HUES6 (cell line): ENCODE measurements around the gene LINC00632.
"Not testable (repeated sequence)": the region's sequence is repeated elsewhere in the genome, so short reads cannot be mapped to it uniquely, and the experiment has no call there.

Source experiments
- H3K27ac ChIP-seq: 2 replicates; pipeline ENCODE4 v1.7.0; 2013; ENCODE audit warnings: low read depth, mild to moderate bottlenecking, low read length, inconsistent platforms
- H3K27me3 ChIP-seq: 2 replicates; pipeline ENCODE4 v1.6.1; 2013; ENCODE audit warnings: low read length; ENCODE audit not compliant: control insufficient read depth, insufficient read depth
- H3K36me3 ChIP-seq: 2 replicates; pipeline ENCODE4 v1.6.1; 2013; ENCODE audit warnings: low read length; ENCODE audit not compliant: control insufficient read depth, insufficient read depth
- H3K4me1 ChIP-seq: 2 replicates; pipeline ENCODE4 v1.6.1; 2013; ENCODE audit warnings: low read length; ENCODE audit not compliant: control insufficient read depth, insufficient read depth
- H3K4me3 ChIP-seq: 2 replicates; pipeline ENCODE4 v1.5.1; 2013; ENCODE audit warnings: low read depth, low read length
- H3K9ac ChIP-seq: one replicate; pipeline ENCODE4 v1.6.1; 2013; ENCODE audit warnings: mild to moderate bottlenecking, low read length
- H3K9me3 ChIP-seq: 2 replicates; pipeline ENCODE4 v1.6.1; 2013; ENCODE audit warnings: low read depth, low read length; ENCODE audit not compliant: control insufficient read depth, insufficient read depth

Gene LINC00632

DNA sequence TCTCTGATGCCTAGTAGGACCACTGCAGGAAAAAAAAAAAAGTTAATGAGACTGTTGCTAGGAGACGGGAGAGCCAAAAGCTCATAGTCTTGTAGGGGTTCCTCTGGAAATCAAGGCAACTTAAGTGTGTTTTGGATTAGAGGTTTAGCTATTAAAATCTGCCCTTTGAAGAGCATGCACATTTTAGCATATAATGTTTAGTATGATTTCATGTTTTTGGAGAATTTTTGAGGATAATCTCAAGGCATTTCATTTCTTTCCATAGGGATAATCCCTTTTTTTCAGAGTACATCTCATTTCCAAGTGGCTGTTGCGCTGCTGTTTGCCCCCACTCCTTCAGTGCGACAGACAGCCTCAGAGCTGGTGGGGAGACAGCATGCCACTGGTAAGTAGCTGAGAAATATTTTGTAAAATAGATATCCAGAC, at the start of gene LINC00632:
TSS of gene LINC00632 (plus strand) at position 339 of the 426 bp plus-strand sequence.
- H3K9ac ChIP-seq = peak within 1 kb of the TSS; percentile 78
- H3K4me1 ChIP-seq = peaks cover 24% of the 10 kb centered on the region
- peak within 1 kb of the TSS; percentile 53 for H3K4me3 ChIP-seq
- no peaks in the 10 kb centered on the region for H3K27me3 ChIP-seq
- peak within 1 kb of the TSS; percentile 49; the same call in 1 of the 2 replicates for H3K27ac ChIP-seq
- H3K36me3 ChIP-seq = no peaks in the 10 kb centered on the region
- no peaks in the 10 kb centered on the region for H3K9me3 ChIP-seq

DNA sequence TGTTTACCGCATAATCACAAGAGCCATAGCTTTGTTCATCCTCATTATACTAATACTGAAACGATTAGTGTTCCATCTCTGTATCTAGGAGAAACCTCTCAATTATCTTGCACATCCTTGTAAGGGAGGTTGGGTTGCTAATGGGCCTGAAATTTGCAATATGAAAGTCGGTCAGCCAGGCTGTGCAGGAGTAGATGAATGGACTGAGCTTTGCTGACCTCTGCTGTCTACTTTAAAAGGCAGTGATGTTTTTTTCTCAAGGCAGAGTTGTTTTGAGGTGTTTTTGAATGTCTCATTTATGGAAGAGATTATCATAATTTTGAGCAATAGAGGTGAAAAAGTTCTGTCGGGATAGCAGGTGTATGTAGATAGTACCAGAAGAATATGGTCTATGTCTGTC, 47.9 kb upstream of the LINC00632 start:
- Histone ChIP-seq H3K36me3 (no peaks in the 10 kb centered on the region), H3K9me3 (no peaks in the 10 kb centered on the region), H3K27ac (no peak overlapping the region), H3K4me3 (no peak overlapping the region), H3K27me3 (peaks cover 2% of the 10 kb centered on the region; the same call in 1 of the 2 replicates), H3K9ac (no peak overlapping the region), H3K4me1 (peaks cover 35% of the 10 kb centered on the region)

DNA sequence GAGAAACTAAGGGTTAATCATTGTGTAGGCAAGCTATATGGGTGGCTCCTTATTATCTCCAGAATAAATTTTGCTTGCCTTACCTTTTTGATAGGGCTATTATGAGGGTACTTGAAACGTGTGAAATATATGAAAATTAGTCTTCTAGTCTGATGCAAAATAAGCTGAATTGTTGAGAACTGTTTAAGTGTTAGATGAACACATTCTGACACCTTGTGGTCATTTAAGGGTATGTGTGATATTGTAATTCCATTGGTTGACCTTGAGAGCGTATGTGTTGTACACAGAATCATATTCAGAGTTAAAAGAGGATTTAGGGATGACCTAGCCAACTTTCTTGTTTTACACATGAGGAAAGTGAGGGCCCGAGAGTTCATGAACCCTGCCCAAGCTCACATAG, 44.6 kb upstream of the LINC00632 start:
- H3K9me3 ChIP-seq = no peaks in the 10 kb centered on the region
- no peak overlapping the region for H3K9ac ChIP-seq
- H3K4me3 ChIP-seq = no peak overlapping the region
- peaks cover 6% of the 10 kb centered on the region for H3K4me1 ChIP-seq
- no peaks in the 10 kb centered on the region for H3K36me3 ChIP-seq
- H3K27me3 ChIP-seq = no peaks in the 10 kb centered on the region; the same call in 1 of the 2 replicates
- no peak overlapping the region for H3K27ac ChIP-seq

DNA sequence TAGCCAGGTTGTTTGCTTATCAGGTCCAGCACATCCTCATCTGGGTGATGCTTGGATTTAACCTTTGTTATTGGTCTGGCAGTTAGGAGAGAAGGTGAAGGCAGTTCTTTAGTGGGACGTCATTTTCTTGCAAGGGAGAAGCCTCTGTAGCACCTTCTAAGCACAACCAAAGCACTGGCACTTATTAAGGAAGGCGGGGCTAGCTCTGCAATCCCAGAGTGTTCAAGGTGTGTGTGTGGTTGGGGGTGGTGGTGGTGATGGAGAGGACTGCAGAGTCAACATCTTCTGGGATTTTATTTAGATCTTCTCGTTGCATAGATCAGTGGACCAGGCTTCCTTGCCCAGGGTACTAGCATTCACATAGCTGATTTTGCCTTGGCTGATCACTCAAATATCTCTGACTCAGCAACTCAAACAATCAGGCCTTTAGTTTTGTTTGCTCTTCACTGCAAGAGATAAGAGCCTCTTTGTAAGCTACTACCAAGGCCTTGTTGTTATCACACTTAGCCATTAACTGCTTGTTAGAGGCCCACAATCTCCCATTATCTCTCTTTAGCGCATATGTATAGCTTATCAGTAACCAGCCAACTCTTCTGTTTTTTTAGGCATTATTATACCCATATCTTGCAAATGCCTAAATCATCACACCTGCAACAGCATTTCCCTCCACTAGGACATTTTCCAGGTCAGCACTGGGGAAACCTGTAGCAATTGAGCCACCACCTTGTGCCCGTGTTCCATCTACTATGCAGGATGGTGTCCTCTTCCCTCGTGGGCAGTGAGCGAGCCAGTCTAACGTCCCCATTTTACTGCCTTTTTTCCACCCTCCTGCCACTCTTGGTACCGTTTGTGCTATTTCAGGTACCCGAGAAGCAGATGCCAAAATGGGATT, 36.5 kb upstream of the LINC00632 start:
- Histone ChIP-seq H3K27ac (no peak overlapping the region), H3K27me3 (peaks cover 40% of the 10 kb centered on the region), H3K9me3 (no peaks in the 10 kb centered on the region), H3K36me3 (no peaks in the 10 kb centered on the region), H3K4me3 (no peak overlapping the region), H3K4me1 (peaks cover 25% of the 10 kb centered on the region), H3K9ac (no peak overlapping the region)

DNA sequence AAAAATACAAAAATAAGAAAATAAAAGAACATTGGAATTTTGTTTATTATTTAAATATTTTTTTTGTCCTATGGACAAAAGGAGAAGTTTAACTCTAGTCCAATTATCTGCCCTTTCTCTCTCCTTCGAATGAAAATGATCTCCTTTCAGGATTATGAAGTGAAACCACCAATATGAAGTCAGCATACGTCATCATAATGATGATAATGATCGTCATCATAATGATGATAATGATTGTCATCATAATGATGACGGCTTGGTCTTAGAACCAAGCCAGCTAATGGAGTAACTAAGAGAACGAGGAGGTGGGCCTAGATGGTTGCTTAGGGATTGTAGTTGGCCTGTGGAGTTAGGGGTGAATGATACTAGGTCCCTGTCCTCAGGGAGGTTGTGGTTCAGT, 21.9 kb upstream of the LINC00632 start:
- no peak overlapping the region for H3K4me3 ChIP-seq
- H3K36me3 ChIP-seq = no peaks in the 10 kb centered on the region
- H3K27me3 ChIP-seq = no peaks in the 10 kb centered on the region; the same call in 1 of the 2 replicates
- no peak overlapping the region for H3K9ac ChIP-seq
- H3K27ac ChIP-seq = no peak overlapping the region
- H3K4me1 ChIP-seq = no peaks in the 10 kb centered on the region
- H3K9me3 ChIP-seq = peaks cover 8% of the 10 kb centered on the region

DNA sequence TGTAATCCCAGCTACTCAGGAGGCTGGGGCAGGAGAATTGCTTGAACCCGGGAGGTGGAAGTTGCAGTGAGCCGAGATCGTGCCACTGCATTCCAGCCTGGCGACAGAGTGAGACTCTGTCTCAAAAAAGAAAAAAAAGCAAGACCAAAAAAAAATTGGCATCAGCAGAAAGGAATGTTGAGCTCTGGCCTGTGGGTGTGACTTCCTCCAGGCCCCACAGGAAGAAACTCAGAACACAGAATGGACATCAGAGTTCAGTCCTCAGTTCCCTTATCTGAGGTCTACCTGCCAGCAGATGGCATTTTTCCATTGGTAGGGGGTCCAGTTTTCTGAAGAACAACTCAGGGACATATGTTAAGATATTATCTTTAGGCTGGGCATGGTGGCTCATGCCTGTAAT, 18.0 kb upstream of the LINC00632 start:
- H3K4me1 ChIP-seq, H3K27me3 ChIP-seq, H3K4me3 ChIP-seq, H3K9ac ChIP-seq, H3K36me3 ChIP-seq, H3K27ac ChIP-seq, H3K9me3 ChIP-seq: not testable (repeated sequence)

DNA sequence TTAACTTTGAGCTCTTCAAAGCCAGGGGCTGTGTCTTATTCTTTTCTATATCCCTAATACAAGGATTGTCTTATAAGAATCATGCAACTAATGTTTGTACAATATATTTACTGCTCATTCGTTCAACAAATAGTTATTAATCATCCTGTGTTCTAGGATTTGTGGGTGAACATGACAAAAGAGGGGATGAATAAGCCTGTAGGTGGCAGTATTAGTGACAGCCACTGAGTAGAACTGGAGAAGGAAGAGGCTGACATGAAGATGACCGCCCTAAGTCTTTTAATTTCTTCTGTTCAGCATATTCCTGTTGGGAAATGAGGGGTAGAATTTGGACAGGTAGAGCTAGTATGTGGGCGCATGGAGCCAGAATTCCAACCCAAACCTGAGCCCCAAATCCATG, 11.9 kb upstream of the LINC00632 start:
- no peak overlapping the region for H3K4me3 ChIP-seq
- no peaks in the 10 kb centered on the region for H3K36me3 ChIP-seq
- H3K27ac ChIP-seq = no peak overlapping the region
- no peaks in the 10 kb centered on the region for H3K4me1 ChIP-seq
- no peaks in the 10 kb centered on the region for H3K27me3 ChIP-seq
- H3K9ac ChIP-seq = no peak overlapping the region
- H3K9me3 ChIP-seq = no peaks in the 10 kb centered on the region

DNA sequence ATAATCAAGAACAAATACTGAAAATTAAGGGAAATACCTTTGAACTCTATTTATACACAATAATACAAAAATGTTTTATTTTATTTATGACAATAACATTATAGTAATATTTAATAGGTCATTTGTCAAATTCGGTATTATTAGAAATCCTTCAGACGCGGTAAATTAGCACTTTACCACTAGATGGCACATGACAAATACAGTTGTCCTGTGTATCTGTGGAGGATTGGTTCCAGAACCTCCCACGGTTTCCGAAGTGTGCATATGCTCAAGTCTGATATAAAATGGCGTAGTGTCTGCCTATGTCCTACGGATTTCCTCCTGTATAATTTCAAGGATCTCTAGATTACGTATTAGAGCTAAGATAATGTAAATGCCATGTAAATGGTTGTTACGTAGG, 8.1 kb upstream of the LINC00632 start:
- H3K27ac ChIP-seq = no peak overlapping the region
- no peak overlapping the region for H3K9ac ChIP-seq
- H3K9me3 ChIP-seq = no peaks in the 10 kb centered on the region
- H3K4me1 ChIP-seq = no peaks in the 10 kb centered on the region
- no peak overlapping the region for H3K4me3 ChIP-seq
- no peaks in the 10 kb centered on the region for H3K27me3 ChIP-seq
- H3K36me3 ChIP-seq = no peaks in the 10 kb centered on the region

DNA sequence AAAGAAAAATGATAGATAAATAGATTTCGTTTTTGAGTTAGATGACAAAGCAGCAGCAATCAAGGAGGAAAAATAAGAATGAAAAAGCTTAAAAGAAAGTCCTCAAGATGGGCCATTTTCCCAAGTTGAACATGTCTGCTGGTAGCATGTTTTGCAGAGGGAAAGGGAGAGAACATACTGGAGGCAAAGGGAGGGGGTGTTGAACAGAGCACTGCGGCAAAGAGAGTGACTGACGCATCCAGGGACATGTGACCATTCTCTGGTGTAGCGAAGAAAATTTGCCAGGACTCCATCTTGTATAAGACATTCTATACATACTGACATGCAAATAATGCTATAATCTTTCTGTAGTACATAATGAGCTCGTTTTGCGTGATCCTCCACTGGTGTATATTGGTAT, 1.2 kb downstream of the LINC00632 start:
- no peaks in the 10 kb centered on the region for H3K27me3 ChIP-seq
- H3K4me3 ChIP-seq = peak overlapping the region; percentile 53
- H3K27ac ChIP-seq = no peak overlapping the region

DNA sequence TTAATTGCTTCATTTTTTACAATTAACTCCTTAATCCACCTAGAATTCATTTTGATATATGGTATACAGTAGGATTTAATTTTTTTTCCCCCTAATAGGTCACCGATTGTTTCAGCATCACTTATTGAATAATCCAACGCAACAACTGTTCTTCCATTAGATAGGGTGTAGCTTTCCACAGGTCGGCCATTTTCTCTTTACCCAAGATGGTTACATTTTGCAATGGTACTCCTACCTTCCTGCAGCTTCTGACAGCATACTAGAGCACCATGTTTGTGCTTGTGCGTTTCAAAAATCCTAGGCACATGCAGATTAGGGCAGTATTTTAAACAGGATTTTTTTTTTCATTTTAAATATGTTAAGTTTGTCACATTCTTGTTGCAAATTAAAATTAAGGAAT, 2.3 kb downstream of the LINC00632 start:
- Histone ChIP-seq H3K9me3 (no peaks in the 10 kb centered on the region), H3K27me3 (no peaks in the 10 kb centered on the region), H3K27ac (0 out of 2 replicates have a peak overlapping the region, but pooled peaks have one; percentile 67), H3K4me3 (no peak overlapping the region), H3K9ac (no peak overlapping the region), H3K36me3 (peaks cover 3% of the 10 kb centered on the region; the same call in 1 of the 2 replicates), H3K4me1 (peaks cover 24% of the 10 kb centered on the region)

More for the DNA sequence above, 1.2 kb downstream of the LINC00632 start:
- Histone ChIP-seq H3K9me3 (no peaks in the 10 kb centered on the region), H3K4me1 (peaks cover 24% of the 10 kb centered on the region), H3K36me3 (no peaks in the 10 kb centered on the region), H3K9ac (no peak overlapping the region)

DNA sequence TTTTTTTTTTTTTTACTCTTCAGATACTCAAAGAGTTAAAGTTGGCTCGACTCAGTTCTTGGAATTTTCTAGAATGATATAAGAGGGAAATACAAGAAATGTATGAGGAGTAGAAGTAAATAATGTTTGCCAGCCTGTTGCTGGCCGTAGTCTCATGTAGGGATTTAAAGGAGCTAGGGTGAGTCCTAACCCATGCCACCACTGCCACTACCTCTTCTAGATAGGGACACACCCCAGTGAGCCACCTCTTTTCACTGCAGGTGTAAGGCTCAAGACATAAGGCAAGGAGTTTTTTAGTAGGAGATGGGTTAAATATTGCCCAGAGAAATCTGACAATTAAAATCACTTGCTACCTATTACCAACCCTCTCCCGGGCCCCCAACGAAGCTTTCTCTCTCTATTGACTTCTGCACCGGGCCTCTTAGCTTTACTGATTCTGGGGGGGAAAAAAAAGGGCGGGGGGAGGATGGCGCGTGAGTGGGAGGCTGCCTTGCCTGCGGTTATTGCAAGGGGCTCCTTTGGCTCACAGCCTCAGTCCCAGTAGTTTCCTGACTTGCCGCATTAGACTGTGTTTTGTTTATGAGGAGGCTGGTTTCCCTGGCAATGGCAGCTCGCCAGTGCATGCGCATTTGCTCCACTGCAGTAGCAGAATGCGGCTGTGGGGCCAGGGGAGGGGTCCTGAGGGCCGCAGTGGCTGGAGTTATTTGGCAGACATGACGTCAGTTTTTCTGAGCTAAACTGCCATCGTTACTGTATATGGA, 3.0 kb downstream of the LINC00632 start:
- Histone ChIP-seq H3K27ac (peak overlapping the region; percentile 67), H3K4me3 (peak overlapping the region; percentile 45), H3K27me3 (no peaks in the 10 kb centered on the region), H3K9ac (peak overlapping the region; percentile 43), H3K4me1 (peaks cover 24% of the 10 kb centered on the region), H3K36me3 (peaks cover 3% of the 10 kb centered on the region; the same call in 1 of the 2 replicates), H3K9me3 (no peaks in the 10 kb centered on the region)
